ENCODE data around the gene ADAM19. TPM values are rescaled to one million over a fixed set of nuclear protein-coding genes. Genes with fewer than 3 reads are reported as not detected.

ADAM19 gene
- total and polyA plus RNA-seq, 2 experiments from 2014 or later: 6.0 to 8.6 TPM

DNA sequence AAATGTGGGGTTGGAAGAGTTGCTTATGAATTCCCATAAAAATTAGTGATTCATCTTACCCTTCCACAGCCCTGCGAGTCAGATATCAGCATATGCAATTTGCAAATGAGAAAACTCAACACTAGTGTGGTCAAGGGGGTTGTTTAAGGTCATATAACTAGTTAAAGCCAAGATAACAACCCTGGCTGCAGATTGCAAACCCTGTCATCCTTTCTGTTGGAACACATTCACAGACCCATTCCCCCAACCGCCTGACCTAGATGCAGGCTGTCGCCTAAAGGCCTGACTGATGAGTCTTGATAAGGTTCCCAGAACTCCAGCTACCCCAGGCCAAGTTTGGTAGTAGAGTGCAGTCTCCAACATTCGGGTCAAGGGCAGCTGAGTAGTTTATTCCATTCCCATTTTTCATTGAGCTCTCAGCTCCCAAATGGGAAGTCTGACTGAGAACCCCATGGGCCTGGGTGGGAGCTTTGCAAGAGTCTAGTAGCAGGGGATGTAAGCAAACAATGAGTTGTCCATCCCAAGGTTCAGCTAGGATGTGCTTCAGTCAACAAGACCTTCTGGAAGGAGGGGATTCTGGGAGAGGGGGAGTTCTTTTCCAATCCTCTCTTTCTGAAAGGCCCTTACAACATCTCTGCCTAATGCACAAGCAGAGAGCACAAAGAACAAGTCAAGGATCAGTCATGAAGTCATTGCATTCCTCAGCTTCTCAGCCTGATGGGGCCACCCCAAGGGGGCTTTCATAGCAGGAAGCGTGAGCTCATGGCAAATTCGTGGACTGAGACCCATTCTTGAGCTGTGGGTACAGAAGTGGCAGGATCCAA, 40.3 kb downstream of the ADAM19 start:
- Histone ChIP-seq H3K36me3 (replicated peaks; ENCODE audit: insufficient read depth, low read depth) (no peaks in the 10 kb centered on the region), H3K4me3 (no peak overlapping the region), H3K27ac (no peak overlapping the region), H3K27me3 (no peaks in the 10 kb centered on the region), H3K4me1 (ENCODE audit: insufficient read depth) (no peaks in the 10 kb centered on the region), H3K9me3 (ENCODE audit: low read depth) (no peaks in the 10 kb centered on the region), H3K79me2 (no peaks in the 10 kb centered on the region), H3K9me2 (replicated peaks; ENCODE audit: insufficient read depth) (no peaks in the 10 kb centered on the region), H2AFZ (no peak overlapping the region), H3K4me2 (no peak overlapping the region), H4K20me1 (ENCODE audit: insufficient read depth, poor library complexity, severe bottlenecking) (no peaks in the 10 kb centered on the region)
- TF ChIP-seq EZH2phosphoT487 (IDR thresholded peaks at IDR 0.05; ENCODE audit: low read depth, severe bottlenecking, unreplicated experiment) (no peak), EZH2 (IDR thresholded peaks at IDR 0.05; ENCODE audit: borderline replicate concordance) (no peak)
- TF ChIP-seq, protein P1, sequence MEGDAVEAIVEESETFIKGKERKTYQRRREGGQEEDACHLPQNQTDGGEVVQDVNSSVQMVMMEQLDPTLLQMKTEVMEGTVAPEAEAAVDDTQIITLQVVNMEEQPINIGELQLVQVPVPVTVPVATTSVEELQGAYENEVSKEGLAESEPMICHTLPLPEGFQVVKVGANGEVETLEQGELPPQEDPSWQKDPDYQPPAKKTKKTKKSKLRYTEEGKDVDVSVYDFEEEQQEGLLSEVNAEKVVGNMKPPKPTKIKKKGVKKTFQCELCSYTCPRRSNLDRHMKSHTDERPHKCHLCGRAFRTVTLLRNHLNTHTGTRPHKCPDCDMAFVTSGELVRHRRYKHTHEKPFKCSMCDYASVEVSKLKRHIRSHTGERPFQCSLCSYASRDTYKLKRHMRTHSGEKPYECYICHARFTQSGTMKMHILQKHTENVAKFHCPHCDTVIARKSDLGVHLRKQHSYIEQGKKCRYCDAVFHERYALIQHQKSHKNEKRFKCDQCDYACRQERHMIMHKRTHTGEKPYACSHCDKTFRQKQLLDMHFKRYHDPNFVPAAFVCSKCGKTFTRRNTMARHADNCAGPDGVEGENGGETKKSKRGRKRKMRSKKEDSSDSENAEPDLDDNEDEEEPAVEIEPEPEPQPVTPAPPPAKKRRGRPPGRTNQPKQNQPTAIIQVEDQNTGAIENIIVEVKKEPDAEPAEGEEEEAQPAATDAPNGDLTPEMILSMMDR (IDR thresholded peaks at IDR 0.05; ENCODE audit: poor library complexity): no peak
- no peak for DNase-seq (ENCODE audit: low spot score)
- WGBS (ENCODE audit: low lambda C conversion rate, missing lambda C conversion rate): 77% methylated on average over 6 of the region's 6 CpGs

DNA sequence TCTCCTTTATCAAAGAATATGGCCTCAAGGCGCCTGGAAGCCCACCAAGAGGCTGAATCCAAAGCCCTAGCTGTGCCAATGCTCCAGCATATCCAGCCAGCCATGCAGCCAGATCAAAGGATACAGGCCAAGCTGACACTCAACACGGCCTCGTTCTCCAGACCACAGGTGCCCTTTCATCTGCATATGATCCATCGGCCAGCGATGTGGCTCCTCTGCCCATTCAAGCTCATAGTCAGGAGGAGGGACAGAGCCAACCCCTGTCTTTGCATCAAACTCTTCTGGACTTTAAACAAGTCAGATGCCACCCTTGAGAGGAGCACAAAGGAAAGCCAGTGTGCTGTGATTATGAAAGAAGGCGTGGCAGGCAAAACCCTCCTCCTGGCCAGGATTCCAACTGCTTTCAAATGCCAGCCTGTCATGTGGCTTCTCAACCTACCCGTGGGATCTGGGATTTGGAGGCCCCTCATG, 42.5 kb downstream of the ADAM19 start:
- Histone ChIP-seq H3K4me1 (ENCODE audit: insufficient read depth) (no peaks in the 10 kb centered on the region), H3K36me3 (replicated peaks; ENCODE audit: insufficient read depth, low read depth) (no peaks in the 10 kb centered on the region), H3K9me2 (replicated peaks; ENCODE audit: insufficient read depth) (no peaks in the 10 kb centered on the region), H3K27ac (no peak overlapping the region), H4K20me1 (ENCODE audit: insufficient read depth, poor library complexity, severe bottlenecking) (no peaks in the 10 kb centered on the region), H3K79me2 (no peaks in the 10 kb centered on the region), H3K9me3 (ENCODE audit: low read depth) (no peaks in the 10 kb centered on the region), H2AFZ (no peak overlapping the region), H3K4me2 (no peak overlapping the region), H3K27me3 (no peaks in the 10 kb centered on the region), H3K4me3 (no peak overlapping the region)
- DNase-seq (ENCODE audit: low spot score): no peak
- WGBS (ENCODE audit: low lambda C conversion rate, missing lambda C conversion rate): 90% methylated on average over 7 of the region's 7 CpGs
- TF ChIP-seq EZH2 (IDR thresholded peaks at IDR 0.05; ENCODE audit: borderline replicate concordance) (no peak), EZH2phosphoT487 (IDR thresholded peaks at IDR 0.05; ENCODE audit: low read depth, severe bottlenecking, unreplicated experiment) (no peak)
- TF ChIP-seq, protein P1 (IDR thresholded peaks at IDR 0.05; ENCODE audit: poor library complexity): no peak

DNA sequence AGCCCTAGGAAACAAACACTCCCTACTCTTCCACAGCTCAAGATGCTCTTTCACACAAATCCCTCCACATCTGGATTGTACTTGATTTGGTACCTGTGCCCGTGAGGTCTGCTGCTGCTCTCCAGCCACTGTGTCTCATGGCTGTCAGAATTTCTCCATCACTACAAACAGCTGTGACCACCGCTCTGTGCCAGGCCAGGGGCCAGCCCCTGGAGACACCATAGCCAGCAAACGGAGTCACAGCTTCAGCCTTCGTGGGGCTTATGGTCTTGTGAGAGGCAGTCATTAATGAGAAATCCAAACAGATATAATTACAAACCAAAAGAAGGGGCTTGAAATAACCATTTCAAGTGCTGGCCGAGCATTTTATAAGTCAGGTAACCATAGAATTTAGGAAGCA, 43.6 kb downstream of the ADAM19 start:
- no peak overlapping the region for H3K4me2 ChIP-seq
- DNase-seq (ENCODE audit: low spot score): no peak
- H3K9me3 ChIP-seq (ENCODE audit: low read depth): no peaks in the 10 kb centered on the region
- H3K36me3 ChIP-seq (replicated peaks; ENCODE audit: insufficient read depth, low read depth): no peaks in the 10 kb centered on the region
- no peaks in the 10 kb centered on the region for H3K9me2 ChIP-seq (replicated peaks; ENCODE audit: insufficient read depth)
- no peak overlapping the region for H3K27ac ChIP-seq
- TF ChIP-seq EZH2phosphoT487 (IDR thresholded peaks at IDR 0.05; ENCODE audit: low read depth, severe bottlenecking, unreplicated experiment): no peak
- no peak for TF ChIP-seq EZH2 (IDR thresholded peaks at IDR 0.05; ENCODE audit: borderline replicate concordance)
- TF ChIP-seq, protein P1 (IDR thresholded peaks at IDR 0.05; ENCODE audit: poor library complexity): no peak
- WGBS (ENCODE audit: low lambda C conversion rate, missing lambda C conversion rate): 90% methylated on average over 5 of the region's 5 CpGs
- no peak overlapping the region for H2AFZ ChIP-seq
- no peaks in the 10 kb centered on the region for H3K4me1 ChIP-seq (ENCODE audit: insufficient read depth)
- no peak overlapping the region for H3K4me3 ChIP-seq
- H3K27me3 ChIP-seq: no peaks in the 10 kb centered on the region
- H3K79me2 ChIP-seq: no peaks in the 10 kb centered on the region
- H4K20me1 ChIP-seq (ENCODE audit: insufficient read depth, poor library complexity, severe bottlenecking): no peaks in the 10 kb centered on the region
